WTC11 (cell line): ENCODE measurements around the gene ITPRIP.

Experiments used
- ELF4 ChIP-seq: sonication (generic); formaldehyde crosslinking; IDR thresholded peaks from 2 replicates; pipeline ENCODE4 v1.8.1; 2022; ENCODE audit warnings: low read depth, mild to moderate bottlenecking, moderate library complexity, missing genetic modification reagents
- JUN ChIP-seq: sonication (generic); formaldehyde crosslinking; IDR thresholded peaks from 2 replicates; pipeline ENCODE4 v1.8.0; 2023; ENCODE audit warnings: mild to moderate bottlenecking, missing genetic modification reagents
- TF ChIP-seq, protein P1 (sequence below): fragments of 200-600 bp; IDR thresholded peaks from 2 replicates; pipeline ENCODE4 v1.8.0; 2022; ENCODE audit warnings: antibody characterized with exemption
- TF ChIP-seq, protein P2 (sequence below): fragments of 250-450 bp; sonication (Bioruptor Pico); IDR thresholded peaks from 2 replicates; pipeline ENCODE4 v1.9.0; 2021; ENCODE audit warnings: mild to moderate bottlenecking

DNA sequence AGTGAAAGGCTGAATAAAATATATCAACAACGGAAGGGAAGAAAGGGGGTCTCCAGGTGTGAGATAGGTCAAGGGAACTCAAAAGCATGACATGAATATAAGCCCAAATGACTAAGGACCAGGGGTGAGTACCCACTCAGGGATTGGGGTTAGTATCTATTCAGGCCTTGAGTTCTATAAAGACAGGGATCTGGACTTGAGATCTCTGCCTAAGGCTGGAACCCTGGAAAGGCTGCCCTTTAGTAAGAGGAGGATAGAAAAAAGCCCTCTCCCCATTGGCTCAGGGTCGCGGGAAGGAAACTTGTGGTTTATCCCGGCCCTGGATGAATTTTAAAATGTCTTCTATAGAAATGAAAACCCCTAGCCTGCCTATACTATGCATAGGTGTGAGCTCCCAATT is 2.4 kb upstream of the ITPRIP start:
- TF ChIP-seq ELF4 (CRISPR knock-in tag) (no peak), JUN (no peak)
- TF ChIP-seq, protein P1, sequence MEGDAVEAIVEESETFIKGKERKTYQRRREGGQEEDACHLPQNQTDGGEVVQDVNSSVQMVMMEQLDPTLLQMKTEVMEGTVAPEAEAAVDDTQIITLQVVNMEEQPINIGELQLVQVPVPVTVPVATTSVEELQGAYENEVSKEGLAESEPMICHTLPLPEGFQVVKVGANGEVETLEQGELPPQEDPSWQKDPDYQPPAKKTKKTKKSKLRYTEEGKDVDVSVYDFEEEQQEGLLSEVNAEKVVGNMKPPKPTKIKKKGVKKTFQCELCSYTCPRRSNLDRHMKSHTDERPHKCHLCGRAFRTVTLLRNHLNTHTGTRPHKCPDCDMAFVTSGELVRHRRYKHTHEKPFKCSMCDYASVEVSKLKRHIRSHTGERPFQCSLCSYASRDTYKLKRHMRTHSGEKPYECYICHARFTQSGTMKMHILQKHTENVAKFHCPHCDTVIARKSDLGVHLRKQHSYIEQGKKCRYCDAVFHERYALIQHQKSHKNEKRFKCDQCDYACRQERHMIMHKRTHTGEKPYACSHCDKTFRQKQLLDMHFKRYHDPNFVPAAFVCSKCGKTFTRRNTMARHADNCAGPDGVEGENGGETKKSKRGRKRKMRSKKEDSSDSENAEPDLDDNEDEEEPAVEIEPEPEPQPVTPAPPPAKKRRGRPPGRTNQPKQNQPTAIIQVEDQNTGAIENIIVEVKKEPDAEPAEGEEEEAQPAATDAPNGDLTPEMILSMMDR, result no peak
- TF ChIP-seq, protein P2, sequence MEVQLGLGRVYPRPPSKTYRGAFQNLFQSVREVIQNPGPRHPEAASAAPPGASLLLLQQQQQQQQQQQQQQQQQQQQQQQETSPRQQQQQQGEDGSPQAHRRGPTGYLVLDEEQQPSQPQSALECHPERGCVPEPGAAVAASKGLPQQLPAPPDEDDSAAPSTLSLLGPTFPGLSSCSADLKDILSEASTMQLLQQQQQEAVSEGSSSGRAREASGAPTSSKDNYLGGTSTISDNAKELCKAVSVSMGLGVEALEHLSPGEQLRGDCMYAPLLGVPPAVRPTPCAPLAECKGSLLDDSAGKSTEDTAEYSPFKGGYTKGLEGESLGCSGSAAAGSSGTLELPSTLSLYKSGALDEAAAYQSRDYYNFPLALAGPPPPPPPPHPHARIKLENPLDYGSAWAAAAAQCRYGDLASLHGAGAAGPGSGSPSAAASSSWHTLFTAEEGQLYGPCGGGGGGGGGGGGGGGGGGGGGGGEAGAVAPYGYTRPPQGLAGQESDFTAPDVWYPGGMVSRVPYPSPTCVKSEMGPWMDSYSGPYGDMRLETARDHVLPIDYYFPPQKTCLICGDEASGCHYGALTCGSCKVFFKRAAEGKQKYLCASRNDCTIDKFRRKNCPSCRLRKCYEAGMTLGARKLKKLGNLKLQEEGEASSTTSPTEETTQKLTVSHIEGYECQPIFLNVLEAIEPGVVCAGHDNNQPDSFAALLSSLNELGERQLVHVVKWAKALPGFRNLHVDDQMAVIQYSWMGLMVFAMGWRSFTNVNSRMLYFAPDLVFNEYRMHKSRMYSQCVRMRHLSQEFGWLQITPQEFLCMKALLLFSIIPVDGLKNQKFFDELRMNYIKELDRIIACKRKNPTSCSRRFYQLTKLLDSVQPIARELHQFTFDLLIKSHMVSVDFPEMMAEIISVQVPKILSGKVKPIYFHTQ (CRISPR knock-in tag), result no peak
